Neural crest cell (in vitro differentiated cells): ENCODE measurements around the gene OXNAD1. TPM values are rescaled to one million over a fixed set of nuclear protein-coding genes. Genes with fewer than 3 reads are reported as not detected.

ENCODE experiments used
- DNase-seq: peaks from one replicate; pipeline ENCODE4 v3.0.0; 2021; ENCODE audit warnings: low read depth, mixed read lengths, low spot score
- H3K27ac Mint-ChIP-seq: one replicate; pipeline ENCODE4 v1.8.0; 2021; ENCODE audit warnings: mild to moderate bottlenecking, mixed read lengths; ENCODE audit not compliant: unreplicated experiment
- H3K27me3 Mint-ChIP-seq: 2 replicates; pipeline ENCODE4 v1.8.0; 2021; ENCODE audit warnings: low read depth, mild to moderate bottlenecking, mixed read lengths
- H3K36me3 Mint-ChIP-seq: 2 replicates; pipeline ENCODE4 v1.8.0; 2021; ENCODE audit warnings: low read depth, mild to moderate bottlenecking, mixed read lengths
- H3K4me1 Mint-ChIP-seq: 2 replicates; pipeline ENCODE4 v1.8.0; 2021; ENCODE audit warnings: mixed read lengths
- H3K4me3 Mint-ChIP-seq: one replicate; pipeline ENCODE4 v1.8.0; 2021; ENCODE audit warnings: mild to moderate bottlenecking, mixed read lengths
- H3K9me3 Mint-ChIP-seq: 2 replicates; pipeline ENCODE4 v1.8.0; 2021; ENCODE audit warnings: mixed read lengths
- total RNA-seq: library from RNA; stranded (reverse); gene quantifications from 2 replicates; pipeline ENCODE4 v1.2.1, GENCODE V29; 2021
- TF ChIP-seq, protein P1 (sequence below): fragments of 200-600 bp; sonication (generic); conservative IDR thresholded peaks from 2 replicates; pipeline ENCODE4 v1.5.0; 2021; ENCODE audit warnings: antibody characterized with exemption, mild to moderate bottlenecking

Gene OXNAD1
- total RNA-seq, 1 donor from 2014 or later = 17.4 TPM

DNA sequence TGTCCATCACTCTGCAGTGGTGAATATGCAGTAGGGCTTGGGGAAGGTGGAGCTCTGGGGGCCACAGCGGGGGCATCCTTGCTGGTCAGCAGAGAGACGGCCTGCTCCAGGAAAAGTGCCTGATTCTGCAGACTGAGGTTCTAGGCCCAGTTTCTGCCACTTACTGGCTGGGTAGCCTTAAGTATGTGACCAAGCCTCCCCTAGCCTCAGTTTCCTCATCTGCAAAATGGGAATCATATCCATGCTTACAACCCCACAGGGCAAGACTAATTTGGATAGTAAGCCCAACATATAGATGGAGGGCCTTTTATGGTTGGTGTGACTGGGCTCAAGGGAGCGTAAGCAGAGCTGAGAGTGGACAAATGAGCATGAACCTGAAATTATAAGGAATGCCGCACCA is 60.8 kb downstream of the OXNAD1 start:
- no peak overlapping the region for H3K27ac Mint-ChIP-seq
- TF ChIP-seq, protein P1, sequence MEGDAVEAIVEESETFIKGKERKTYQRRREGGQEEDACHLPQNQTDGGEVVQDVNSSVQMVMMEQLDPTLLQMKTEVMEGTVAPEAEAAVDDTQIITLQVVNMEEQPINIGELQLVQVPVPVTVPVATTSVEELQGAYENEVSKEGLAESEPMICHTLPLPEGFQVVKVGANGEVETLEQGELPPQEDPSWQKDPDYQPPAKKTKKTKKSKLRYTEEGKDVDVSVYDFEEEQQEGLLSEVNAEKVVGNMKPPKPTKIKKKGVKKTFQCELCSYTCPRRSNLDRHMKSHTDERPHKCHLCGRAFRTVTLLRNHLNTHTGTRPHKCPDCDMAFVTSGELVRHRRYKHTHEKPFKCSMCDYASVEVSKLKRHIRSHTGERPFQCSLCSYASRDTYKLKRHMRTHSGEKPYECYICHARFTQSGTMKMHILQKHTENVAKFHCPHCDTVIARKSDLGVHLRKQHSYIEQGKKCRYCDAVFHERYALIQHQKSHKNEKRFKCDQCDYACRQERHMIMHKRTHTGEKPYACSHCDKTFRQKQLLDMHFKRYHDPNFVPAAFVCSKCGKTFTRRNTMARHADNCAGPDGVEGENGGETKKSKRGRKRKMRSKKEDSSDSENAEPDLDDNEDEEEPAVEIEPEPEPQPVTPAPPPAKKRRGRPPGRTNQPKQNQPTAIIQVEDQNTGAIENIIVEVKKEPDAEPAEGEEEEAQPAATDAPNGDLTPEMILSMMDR = no peak

GRCh38 chr3:16326724-16327349 is 61.8 kb downstream of the OXNAD1 start:
- Mint-ChIP-seq H3K9me3 (peaks cover 4% of the 10 kb centered on the region), H3K27ac (no peak overlapping the region), H3K4me3 (no peak overlapping the region), H3K27me3 (no peaks in the 10 kb centered on the region), H3K36me3 (peaks cover 5% of the 10 kb centered on the region), H3K4me1 (peaks cover 21% of the 10 kb centered on the region)
- no peak for DNase-seq
- TF ChIP-seq, protein P1 = no peak

More for the DNA sequence above, 60.8 kb downstream of the OXNAD1 start:
- Mint-ChIP-seq H3K36me3 (no peaks in the 10 kb centered on the region), H3K4me1 (peaks cover 20% of the 10 kb centered on the region), H3K27me3 (no peaks in the 10 kb centered on the region), H3K9me3 (no peaks in the 10 kb centered on the region), H3K4me3 (no peak overlapping the region)
- DNase-seq = no peak

DNA sequence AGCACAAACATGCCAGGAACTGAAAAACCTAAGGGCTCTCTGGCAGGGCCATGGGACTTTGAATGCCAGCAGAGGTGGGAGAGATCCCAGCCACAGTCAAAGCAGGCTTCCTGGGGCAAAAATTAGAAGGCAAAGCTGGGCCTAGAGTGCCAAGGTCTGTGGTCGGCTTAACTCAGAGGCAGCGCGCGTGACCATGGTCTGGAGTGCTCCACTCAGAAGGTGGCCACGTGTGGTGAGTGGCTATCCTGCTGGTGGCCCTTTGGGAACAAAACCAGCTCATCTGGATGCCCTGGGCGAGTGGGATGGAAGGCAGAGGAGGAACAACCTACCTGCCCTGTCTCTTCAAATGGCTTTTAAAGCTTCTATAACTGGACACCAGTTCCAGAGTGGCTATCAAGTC is 63.1 kb downstream of the OXNAD1 start:
- Mint-ChIP-seq H3K9me3 (peaks cover 8% of the 10 kb centered on the region), H3K27me3 (no peaks in the 10 kb centered on the region), H3K27ac (no peak overlapping the region), H3K4me3 (no peak overlapping the region), H3K36me3 (peaks cover 16% of the 10 kb centered on the region), H3K4me1 (peaks cover 27% of the 10 kb centered on the region)
- no peak for DNase-seq
- TF ChIP-seq, protein P1 = no peak

DNA sequence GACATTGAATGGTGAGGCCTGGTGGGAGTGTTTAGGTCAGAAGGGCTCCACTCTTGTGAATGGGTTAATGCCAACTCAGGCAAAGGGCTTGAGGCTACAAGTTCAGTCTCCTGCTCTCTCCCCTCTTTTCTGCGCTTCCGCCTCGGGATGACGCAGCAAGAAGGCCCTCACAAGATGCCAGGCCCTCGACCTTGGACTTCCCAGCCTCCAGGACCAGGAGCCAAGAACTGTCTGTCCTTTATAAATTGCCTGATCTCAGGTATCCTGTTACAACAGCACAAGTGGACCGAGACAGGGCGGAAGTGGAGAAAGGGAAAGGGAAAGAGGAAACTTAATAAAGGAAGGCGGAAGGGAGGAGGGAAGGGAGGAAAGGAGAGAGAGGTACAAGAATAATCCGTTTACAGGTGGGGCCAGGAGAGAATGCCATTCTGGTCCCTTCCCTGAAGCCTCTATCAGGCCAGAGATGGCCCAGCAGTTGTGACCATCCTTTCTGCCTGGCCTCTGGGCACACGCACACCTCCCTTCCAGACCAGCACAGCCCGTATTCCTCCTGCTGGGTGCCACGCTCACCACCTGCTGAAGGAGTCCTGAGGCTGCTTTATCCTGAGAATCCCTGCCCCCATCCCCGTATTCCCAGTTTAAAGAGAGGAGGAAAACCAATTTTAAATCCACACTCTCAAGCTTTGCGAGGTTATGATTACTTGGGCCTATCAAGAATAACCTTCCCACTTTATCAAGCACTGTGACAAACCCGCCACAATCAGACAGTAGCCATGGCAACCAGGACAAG is 64.2 kb downstream of the OXNAD1 start:
- Mint-ChIP-seq H3K27ac (peak overlapping the region; percentile 87), H3K27me3 (no peaks in the 10 kb centered on the region), H3K36me3 (peaks cover 18% of the 10 kb centered on the region), H3K4me1 (peaks cover 27% of the 10 kb centered on the region), H3K4me3 (peak overlapping the region; percentile 49), H3K9me3 (peaks cover 8% of the 10 kb centered on the region)
- no peak for DNase-seq
- TF ChIP-seq, protein P1 = no peak

DNA sequence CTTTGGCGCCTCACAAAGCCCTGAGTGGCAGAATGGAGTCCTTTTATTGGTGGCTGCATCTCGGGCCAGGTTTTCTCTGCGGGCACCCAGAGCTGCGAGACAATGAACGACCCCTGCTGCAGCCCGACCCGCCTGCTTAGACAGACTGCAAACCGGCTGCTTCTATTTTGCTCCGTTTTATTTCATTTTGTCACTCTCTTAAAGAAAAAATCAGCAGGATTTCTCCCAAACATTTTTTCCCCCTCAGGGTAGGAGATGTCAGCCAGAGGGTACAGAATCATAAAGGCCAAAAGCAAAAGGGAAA is 64.8 kb downstream of the OXNAD1 start:
- TF ChIP-seq, protein P1 = no peak
- Mint-ChIP-seq H3K4me1 (peaks cover 31% of the 10 kb centered on the region), H3K4me3 (peak overlapping the region; percentile 49), H3K36me3 (peaks cover 22% of the 10 kb centered on the region), H3K27me3 (no peaks in the 10 kb centered on the region), H3K27ac (peak overlapping the region; percentile 87), H3K9me3 (peaks cover 11% of the 10 kb centered on the region)
- DNase-seq = peak; percentile 34
